Measurements from ENCODE around the gene ZNF705A.

DNA sequence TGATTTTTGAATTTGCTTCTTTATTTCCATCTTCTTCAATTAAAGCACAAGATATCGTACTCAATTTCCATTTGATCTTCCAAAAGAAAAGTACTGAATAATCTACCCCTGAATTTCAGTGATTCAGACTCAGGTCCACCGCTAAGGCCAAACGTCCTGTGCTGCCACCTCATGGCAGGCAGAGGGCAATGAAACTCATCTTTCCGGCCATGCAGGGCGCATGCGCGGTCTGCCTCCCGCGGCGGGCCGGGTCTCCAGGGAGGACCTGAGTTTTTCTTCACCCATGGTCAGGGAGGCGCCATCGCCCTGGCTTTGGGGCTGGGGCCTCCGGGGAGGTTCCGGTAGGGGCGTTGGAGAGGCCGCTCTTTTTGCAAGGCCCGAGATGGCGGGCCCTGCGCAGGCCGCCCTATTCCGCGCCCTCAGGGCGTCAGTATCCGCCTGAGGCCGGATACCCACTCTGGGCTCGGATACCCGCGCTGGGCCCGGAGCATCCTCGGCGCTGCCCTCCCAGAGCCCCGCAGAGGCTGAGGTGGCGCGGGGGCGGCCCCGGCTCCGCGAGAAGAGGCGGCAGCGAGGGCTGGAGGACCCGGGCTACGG lies 23.3 kb downstream of the ZNF705A start:
- TF ChIP-seq, protein P1, sequence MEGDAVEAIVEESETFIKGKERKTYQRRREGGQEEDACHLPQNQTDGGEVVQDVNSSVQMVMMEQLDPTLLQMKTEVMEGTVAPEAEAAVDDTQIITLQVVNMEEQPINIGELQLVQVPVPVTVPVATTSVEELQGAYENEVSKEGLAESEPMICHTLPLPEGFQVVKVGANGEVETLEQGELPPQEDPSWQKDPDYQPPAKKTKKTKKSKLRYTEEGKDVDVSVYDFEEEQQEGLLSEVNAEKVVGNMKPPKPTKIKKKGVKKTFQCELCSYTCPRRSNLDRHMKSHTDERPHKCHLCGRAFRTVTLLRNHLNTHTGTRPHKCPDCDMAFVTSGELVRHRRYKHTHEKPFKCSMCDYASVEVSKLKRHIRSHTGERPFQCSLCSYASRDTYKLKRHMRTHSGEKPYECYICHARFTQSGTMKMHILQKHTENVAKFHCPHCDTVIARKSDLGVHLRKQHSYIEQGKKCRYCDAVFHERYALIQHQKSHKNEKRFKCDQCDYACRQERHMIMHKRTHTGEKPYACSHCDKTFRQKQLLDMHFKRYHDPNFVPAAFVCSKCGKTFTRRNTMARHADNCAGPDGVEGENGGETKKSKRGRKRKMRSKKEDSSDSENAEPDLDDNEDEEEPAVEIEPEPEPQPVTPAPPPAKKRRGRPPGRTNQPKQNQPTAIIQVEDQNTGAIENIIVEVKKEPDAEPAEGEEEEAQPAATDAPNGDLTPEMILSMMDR (IDR thresholded peaks at IDR 0.05), result peak; percentile 36 to 58 (median 46)
- TF ChIP-seq POLR2A (IDR thresholded peaks at IDR 0.05), result peak in 1 of 2 donors; percentile 47
